SIG-M5 (cell line): ENCODE measurements around the gene FFAR4.
"Not testable (repeated sequence)": the region's sequence is repeated elsewhere in the genome, so short reads cannot be mapped to it uniquely, and the experiment has no call there.

Source experiments
- DNase-seq: peaks from one replicate; lab custom pipeline; 2025; lab: John Stamatoyannopoulos, UW

Gene FFAR4

DNA sequence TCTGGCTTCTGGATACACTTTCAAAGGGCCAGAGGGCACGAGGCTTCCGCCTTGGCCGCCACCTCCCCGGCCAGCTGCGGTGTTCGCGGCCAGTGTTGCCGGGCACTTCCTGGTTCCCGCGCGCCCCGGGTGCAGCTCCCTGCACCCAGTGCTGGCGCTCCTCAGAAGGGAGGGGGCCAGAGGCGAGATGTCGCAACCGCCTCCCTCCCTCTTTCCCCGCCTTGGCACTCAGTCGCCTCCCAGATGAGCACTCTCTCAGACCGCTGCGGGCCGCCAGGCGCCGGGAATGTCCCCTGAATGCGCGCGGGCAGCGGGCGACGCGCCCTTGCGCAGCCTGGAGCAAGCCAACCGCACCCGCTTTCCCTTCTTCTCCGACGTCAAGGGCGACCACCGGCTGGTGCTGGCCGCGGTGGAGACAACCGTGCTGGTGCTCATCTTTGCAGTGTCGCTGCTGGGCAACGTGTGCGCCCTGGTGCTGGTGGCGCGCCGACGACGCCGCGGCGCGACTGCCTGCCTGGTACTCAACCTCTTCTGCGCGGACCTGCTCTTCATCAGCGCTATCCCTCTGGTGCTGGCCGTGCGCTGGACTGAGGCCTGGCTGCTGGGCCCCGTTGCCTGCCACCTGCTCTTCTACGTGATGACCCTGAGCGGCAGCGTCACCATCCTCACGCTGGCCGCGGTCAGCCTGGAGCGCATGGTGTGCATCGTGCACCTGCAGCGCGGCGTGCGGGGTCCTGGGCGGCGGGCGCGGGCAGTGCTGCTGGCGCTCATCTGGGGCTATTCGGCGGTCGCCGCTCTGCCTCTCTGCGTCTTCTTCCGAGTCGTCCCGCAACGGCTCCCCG is at the start of gene FFAR4:
Gene FFAR4 (plus strand): TSS at position 231 of the 842 bp plus-strand sequence. CDS start 56 bp downstream, at position 287.
- no peak for DNase-seq

DNA sequence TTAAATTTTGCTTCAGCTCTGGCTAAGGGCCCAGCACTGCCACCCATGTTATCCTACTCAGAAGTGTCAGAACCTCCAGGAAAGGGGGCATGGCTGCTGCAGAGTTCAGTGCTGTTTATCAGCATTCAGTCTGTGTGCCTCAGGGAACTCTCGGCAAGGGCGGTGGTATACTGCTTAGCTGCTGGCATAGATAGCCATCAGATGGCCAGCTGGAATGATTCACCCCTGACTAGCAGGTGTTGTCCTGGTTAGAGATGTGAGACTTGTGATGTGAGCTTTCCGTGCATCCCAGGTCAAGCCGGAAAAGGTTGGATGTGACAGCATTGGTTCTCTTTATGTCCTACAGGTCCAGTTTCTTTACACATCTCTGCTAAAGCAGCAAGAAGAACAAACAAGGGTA is 47.9 kb upstream of the FFAR4 start:
- DNase-seq, result no peak

DNA sequence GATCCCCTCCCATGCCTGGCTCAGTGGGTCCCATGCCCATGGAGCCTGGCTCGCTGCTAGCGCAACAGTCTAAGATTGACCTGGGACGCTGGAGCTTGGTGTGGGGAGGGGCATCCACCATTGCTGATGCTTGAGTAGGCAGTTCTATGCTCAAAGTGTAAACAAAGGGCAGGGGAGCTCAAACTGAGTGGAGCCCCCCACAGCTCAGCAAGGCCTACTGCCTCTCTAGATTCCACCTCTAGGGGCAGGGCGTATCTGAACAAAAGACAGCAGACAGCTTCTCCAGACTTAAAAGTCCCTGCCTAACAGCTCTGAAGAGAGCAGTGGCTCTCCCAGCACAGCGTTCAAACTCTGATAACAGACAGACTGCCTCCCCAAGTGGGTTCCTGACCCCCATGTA is 31.2 kb upstream of the FFAR4 start:
- no peak for DNase-seq

DNA sequence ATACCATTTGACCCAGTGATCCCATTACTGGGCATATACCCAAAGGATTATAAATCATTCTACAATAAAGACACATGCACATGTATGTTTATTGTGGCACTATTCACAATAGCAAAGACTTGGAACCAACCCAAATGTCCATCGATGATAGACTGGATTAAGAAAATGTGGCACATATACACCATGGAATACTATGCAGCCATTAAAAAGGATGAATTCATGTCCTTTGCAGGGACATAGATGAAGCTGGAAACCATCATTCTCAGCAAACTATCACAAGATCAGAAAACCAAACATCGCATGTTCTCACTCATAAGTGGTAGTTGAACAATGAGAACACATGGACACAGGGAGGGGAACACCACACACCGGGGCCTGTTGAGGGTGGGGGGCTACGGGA is 25.6 kb upstream of the FFAR4 start:
- DNase-seq, result not testable (repeated sequence)

DNA sequence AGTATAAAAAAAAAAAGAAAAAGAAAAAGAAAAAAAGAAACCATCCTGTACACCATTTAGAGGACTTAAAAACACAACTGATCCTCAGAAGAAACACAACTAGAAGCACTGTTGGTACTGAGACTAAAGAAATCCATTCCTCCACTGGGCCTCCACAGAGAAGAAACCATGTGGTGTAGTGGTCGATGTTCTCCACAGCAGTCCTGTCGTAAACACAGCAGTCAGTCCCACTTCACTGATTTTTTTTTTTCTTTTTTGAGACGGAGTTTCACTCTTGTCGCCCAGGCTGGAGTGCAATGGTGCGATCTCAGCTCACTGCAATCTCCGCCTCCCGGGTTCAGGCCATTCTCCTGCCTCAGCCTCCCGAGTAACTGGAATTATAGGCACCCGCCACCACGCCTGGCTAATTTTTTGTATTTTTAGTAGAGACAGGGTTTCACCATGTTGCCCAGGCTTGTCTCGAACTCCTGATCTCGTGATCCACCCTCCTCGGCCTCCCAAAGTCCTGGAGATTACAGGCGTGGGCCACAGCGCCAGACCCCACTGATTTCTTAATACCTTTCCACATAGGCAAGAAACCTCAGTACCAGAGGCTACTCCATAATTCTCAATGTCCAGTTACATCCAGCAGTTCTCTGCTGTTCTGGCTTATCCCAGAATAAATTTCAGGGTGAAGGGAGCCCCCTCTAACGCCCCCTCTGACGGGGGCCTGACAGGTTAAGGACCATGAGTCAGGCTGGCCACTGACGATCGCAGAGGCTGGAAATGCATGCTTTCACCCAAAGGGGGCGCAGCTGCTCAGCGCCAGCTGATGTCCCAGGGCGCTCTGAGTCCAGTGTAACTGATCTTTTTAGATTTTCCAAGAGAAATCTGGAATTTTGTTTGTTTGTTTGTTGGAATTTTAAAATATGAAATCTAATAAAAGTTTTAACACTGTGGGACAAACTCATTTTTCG is 24.8 kb upstream of the FFAR4 start:
- no peak for DNase-seq

DNA sequence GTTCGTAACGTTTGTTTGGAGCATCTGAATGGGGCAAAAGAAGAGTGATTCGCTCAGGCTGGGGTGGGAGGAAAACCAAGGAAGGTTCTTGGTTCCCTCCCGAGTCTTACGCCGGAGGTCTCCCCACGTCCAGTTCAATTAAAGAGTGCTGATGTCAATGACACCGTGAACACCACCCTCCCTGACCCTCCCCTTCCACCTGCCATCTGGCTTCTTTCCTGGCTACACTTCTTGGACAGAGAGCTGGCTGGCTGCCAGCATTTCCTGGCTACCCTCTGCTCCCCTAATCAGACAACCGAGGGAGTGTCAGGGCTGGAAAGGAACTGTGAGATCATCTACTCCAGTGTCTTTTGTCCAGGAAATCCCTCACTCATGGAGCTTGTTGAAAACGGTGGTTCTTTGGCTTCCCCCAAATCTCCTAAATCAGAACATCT is 24.1 kb upstream of the FFAR4 start:
- no peak for DNase-seq

DNA sequence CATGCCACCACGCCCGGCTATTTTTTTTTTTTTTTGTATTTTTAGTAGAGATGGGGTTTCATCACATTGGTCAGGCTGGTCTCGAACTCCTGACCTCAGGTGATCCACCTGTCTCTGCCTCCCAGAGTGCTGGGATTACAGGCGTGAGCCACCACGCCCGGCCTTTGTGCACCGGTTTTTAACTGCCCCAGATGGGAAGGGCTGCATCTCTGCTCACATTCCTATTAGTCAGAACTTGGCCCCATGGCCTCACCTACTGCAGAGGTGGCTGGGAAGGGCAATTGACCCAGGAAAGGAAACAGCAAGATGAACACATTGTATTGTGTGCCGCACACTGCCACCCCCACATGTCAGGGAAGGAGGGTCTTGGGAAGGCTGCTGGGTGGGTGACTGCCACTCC is 19.5 kb upstream of the FFAR4 start:
- not testable (repeated sequence) for DNase-seq

DNA sequence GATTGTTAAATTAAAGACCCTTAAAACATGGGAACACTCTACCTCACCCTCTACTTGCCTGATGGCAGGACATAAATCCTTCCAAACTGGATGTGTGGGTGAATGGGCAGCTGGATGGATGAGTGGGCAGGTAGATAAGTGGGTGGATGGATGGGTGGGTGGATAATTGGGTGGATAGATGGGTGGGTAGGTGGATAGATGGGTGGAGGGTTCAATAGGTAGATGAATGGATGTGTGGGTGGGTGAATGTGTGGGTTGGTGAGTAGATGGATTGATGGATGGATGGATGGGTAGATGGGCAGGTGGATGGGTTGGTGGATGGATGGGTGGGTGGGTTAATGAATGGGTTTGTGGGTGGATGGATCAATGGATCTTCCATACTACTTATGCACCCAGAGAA is 18.9 kb upstream of the FFAR4 start:
- no peak for DNase-seq

DNA sequence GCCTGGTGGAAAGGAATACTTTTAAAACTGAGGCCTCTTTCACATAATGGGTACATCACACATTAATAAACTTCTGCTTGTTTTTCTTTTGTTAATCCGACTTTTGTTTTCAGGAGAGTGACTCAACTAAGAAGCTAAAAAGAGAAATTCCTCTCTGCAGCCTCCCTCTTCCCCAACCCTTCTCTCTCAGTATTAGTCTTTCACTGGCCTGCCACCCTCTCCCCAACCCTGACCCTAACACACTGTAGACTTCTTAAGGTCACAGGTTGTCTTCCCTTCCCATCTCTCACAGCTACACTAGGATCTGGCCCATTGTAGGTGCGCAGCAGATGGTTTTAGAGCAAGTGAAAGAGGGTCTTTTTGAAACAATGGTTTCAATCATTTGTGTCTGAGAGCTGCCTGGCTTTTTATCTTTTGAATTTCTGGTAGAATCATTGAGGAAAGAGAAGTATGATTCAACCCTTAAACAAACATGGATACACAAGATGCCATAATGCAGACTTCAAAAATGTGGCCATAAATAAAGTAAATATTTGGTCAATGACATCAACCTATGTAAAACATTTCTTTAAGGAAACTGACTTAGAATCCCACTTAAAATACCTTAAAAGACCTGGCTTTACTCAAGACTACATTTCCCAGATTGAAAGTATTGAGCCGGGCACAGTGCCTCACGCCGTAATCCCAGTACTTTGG is 17.9 kb upstream of the FFAR4 start:
- no peak for DNase-seq

DNA sequence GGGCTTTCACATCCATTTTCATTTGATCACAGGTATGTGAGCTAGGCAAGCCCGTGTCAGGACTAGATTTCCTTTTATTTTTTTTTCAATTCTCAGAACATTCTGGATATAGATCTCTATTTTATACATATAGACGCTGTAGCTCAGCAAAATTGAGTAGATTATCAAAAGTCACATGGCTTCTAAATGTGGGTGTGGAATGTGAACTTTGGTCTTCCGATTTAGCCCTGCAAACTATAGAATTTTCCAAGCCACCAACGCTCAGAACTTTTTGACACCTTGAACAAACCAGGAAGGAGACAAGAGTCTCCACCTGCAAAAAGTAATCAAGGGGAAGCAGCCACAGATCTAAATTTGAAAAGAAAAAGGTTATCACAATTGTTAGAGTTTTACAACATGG is 15.9 kb upstream of the FFAR4 start:
- no peak for DNase-seq

DNA sequence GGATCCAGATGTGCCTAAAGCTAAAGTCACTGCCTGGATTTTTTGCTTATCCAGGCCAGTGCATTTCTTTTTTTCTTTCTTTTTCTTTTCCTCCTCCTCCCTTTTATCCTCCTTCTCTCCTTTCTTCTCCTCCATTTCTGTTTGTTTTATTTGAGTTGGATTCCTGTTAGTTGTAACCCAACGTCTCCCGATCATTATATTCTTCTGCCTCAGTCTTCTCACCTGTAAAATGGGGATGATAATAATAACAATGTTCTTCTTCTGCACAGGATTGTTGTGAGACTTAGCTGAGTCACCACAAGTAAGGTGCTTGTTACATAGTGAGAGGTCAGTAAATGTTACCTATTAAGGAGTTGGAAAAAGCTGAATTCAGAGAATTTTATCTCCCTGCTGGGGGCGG is 13.7 kb upstream of the FFAR4 start:
- DNase-seq, result no peak

DNA sequence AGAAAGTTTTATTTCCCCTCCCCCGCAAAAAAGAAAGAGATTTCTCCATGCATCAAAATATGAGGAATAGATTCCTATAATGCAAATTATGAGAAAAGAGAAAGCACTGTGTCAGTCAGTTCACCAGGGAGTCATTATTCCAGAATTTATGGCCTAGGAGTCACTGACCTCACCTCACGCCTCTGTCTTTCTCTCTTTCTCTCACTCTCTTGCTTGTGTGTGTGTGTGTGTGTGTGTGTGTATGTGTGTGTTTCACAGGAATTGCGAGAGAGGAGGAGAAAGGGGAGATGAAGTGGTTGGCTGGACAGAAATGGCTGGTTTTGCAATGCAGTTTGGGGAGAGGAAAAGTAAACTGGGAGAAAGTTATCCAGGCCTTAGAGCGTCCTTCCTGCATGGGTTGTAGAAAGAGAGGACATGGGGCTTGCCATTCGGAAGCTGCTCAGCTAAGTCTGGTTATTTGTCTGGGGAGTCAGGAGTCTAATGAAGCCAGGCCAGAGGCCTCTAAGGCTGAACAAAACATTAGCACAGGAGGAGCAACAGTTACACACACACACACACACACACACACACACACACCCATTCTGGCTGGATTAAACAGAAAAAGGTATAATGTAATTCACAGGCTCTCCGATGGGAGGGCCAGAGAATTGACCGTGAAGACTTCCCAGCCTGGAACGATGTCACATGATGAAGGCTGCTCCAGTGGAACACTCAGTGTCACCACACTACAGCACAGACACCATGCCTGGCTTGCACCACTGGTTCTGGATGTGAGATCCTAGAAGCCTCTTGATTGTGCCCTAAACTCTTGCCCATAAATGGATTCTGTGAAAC is 12.8 kb upstream of the FFAR4 start:
- DNase-seq, result no peak

DNA sequence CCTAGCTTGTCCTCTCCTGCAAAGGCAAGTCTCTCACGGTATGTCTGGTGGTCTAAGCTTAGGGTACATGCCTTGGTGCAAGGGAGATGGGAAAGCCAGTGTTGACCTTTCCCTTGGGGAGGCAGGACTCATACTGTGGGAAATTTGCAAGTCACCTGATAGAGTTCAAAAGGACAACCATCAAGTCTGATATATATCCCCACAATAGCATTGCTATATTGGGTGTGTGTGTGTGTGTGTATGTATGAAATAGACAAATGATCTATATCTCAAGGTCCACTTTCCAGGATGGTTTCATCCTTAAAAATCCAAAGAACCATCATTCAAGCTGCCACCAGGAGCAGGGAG is 12.2 kb upstream of the FFAR4 start:
- DNase-seq, result no peak

DNA sequence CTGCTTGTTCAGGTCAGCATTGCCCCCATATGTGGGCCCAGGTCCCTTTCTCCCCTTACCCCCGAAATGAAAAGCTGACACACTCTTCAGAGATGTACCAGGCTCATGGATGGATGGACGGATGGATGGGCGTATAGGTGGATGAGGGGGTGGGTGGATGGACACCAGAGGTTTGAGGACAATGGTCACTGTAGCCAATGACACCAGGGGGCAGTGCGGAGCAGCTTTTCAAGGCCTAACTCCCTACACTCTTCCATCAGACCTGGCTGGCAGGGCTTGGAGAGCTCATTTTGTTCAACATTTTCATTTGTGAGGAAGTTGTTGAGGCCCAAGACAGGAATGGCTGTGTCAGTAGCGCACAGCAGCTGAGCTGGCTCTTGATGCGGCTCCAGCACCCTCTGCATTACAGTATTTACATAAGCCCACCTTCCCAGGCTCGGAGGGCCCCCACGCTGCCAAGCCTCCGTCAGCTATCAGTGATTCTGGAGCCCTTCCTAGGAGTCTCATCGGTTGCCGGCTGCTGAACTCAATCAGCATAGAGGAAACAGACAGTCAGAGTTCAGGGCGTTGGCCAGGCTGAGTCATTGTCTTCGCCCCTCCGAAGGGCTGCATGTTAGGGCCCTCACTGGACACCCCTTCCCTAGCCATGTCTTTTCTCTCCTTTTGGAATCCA is 11.6 kb upstream of the FFAR4 start:
- no peak for DNase-seq

DNA sequence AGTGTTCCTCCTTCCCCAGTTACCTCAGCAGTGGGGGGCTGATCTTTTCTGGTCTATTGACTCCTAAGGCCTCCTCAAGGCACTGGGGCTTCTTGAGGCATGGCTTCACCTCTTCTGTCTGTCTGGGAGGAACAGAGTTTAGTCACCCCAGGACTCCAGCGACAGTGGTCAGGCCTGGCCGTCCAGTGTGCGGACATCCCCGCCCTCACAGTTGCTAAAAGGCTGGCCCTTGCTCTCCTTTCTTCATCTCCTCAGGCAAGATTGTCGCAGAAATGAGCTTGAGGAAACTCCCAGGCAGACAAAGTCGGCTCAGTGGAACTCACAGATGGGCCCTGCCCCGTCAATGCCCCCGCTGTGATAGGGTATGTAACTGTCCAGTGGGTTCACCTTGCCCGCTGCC is 7.0 kb upstream of the FFAR4 start:
- DNase-seq, result no peak

DNA sequence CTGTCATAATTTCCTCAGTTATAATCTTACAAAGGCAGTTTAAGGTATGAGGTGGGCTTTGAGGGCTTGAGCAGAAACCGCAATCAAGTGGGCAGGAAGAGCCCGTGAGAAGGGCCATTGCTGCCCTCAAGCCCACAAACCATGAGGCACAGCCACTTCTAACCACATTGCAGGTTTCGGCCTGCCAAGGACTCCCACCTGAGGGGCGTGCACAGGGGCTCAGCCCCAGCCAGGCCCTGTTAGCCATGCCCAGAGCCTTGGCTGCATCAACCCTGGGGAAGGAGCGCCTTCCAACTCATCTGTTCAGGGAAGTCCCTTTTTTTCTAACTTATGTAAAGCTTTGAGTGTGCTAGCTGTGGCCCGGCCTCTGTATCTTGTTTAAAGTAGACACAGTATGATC is 5.9 kb upstream of the FFAR4 start:
- DNase-seq, result no peak

DNA sequence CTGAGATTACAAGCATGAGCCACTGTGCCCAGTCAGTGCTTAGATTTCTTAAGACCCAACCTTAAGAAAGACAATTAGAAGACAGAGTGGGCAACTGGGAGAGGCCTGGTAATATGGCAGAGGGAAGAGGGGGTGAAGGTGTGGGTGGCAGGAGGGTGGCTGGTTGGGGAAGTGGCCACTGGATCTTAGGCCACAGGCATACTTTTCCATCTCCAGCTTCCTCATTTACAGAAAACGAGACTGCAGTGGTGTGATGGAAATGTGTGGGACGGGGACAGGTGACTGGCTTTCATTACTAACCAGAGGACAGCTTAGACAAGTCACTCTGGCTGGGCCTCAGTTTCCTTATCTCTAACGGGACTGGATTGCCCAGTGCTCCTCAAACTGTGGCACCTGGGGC is 1.0 kb upstream of the FFAR4 start:
- no peak for DNase-seq

DNA sequence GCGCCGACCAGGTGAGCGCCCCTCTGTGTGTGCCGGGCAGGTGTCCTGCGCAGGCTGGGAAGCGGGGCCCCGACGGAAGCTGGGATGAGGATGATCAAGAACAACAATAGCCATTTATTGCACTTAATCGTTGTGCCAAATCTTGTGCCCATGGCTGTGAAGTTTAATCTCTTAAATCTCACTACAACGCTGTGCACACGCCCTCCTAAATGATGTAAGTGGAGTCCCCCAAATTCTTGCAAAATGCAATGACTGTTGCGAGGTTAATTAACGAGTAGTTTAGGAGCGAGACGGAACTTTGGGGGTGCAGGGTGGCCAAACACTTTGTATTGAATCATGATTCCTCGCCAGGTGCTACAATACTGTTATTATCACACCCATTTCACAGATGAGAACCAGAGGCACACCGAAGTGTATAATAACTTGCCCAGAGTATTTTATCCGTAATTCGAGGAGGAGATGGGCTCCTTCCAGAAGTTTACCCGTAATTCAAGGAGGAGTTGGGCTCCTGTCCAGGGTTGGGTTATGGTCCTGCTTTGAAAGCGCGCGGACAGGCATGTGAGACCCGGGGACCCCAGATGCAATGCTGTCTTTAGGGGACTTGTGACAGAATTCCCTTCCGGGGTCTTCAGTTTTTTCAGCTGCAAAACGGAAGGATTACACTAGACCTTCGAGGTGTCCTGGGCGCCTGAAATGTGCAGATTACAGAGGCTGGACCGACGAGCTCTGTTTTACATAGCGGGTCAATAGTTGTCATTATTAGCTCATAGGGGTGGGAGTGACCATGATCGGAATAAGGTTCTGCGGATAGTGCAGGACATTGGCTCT is 1.0 kb downstream of the FFAR4 start:
- DNase-seq, result no peak

DNA sequence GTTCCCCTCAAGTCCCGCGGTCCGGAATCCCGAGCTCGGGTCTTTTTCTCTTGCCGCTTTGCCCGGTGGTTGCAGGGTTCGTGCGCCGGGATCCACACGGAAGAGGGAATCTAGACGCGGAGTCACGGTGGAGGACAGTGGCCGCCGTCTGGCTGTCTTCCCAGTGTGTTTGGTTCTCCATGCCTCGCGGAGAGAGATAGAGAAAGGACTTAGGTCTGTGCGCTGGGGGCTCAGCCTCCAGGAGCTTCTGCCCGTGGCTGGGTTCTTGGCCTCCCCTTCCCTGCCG is 1.6 kb downstream of the FFAR4 start:
- DNase-seq, result no peak

DNA sequence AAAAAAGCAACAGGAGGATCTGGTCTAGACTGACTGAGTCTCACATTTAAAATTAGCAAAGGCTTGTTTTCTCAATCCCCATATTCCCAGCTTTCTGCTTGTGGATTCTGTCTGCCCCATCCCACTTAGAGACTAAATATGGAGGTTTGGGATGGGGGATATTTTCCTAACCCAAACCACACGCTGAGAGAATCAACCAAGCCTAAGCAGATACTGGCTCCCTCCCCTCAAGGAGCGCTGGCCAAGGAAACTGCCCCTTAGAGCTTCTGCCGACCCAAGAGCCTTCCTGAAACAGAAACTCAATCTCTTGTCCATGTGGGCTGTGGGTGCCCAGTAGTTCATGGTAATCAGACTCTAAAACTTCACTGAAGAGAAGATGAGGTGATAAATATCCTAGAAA is 3.9 kb downstream of the FFAR4 start:
- DNase-seq, result no peak
